GM12878 (cell line): ENCODE results near the gene DIPK2A. TPM values are rescaled to one million over a fixed set of nuclear protein-coding genes. Genes with fewer than 3 reads are reported as not detected.

Source experiments
- ATAC-seq: fragments of 200-7000 bp; cut with Tn5 transposase; 3 replicates; pipeline ENCODE4 v1.9.1; 2020; ENCODE audit warnings: mild to moderate bottlenecking, moderate library complexity
- BruUV-seq: library from RNA; stranded (reverse); fragments of 400-500 nt; replicated peaks from 2 replicates; lab custom pipeline; 2021; lab: Mats Ljungman, UMichigan
- CTCF ChIA-PET: fragments of 300-600 bp; sonication (Branson Sonifier 250); formaldehyde crosslinking; extraction: SDS; loops from one replicate; lab custom pipeline; 2021; ENCODE audit warnings: inconsistent platforms; lab: Yijun Ruan, JAX
- POLR2A ChIA-PET: fragments of 350-600 bp; formaldehyde crosslinking; extraction: SDS; loops from one replicate; lab custom pipeline; 2021; ENCODE audit warnings: inconsistent platforms; lab: Charles Lee
- RAD21 ChIA-PET: fragments of 300-600 bp; sonication (Branson Sonifier 250); formaldehyde crosslinking; loops from one replicate; lab custom pipeline; 2023; ENCODE audit warnings: antibody characterized with exemption; ENCODE audit not compliant: unreplicated experiment; lab: Charles Lee
- SMC1A ChIA-PET: fragments of 300-600 bp; sonication (Branson Sonifier 250); formaldehyde crosslinking; loops from one replicate; lab custom pipeline; 2023; ENCODE audit not compliant: unreplicated experiment, uncharacterized antibody; lab: Charles Lee
- DNase-seq: peaks from one replicate; pipeline ENCODE4 v3.0.0-alpha.2; 2011; ENCODE audit warnings: low read depth, low spot score
- FAIRE-seq: peaks from 3 replicates; lab custom pipeline; 2011; peaks lifted over from hg19 to GRCh38; lab: Jason Lieb, UNC
- H2AFZ ChIP-seq: 2 replicates; pipeline ENCODE4 v1.6.0; 2011; ENCODE audit warnings: low read depth, low read length, control low read depth; ENCODE audit not compliant: control insufficient read depth
- H3K27ac ChIP-seq: 2 replicates; pipeline ENCODE4 v1.5.1; 2011; ENCODE audit warnings: control low read depth; ENCODE audit not compliant: control insufficient read depth, insufficient read depth
- H3K27me3 ChIP-seq, 2 experiments: replicated peaks in 1 of 2; 2 replicates each; pipeline versions ENCODE4 v1.6.0 to v1.6.1; 2011; ENCODE audit warnings: low read length in 1 of 2; ENCODE audit not compliant: control insufficient read depth in 2 of 2, insufficient read depth in 2 of 2
- H3K36me3 ChIP-seq, 2 experiments: 2 replicates each; pipeline ENCODE4 v1.5.1; 2011; ENCODE audit warnings: low read length in 1 of 2; ENCODE audit not compliant: control insufficient read depth in 2 of 2, insufficient read depth in 2 of 2
- H3K4me1 ChIP-seq: 2 replicates; pipeline ENCODE4 v1.6.1; 2011; ENCODE audit warnings: mild to moderate bottlenecking, low read length, moderate library complexity, mixed read lengths; ENCODE audit not compliant: control insufficient read depth, insufficient read depth
- H3K4me2 ChIP-seq: 2 replicates; pipeline ENCODE4 v1.6.0; 2011; ENCODE audit warnings: control low read depth; ENCODE audit not compliant: control insufficient read depth, insufficient read depth
- H3K4me3 ChIP-seq: fragments of 200-600 bp; sonication (generic); 2 replicates; pipeline ENCODE4 v1.5.1; 2016
- H3K79me2 ChIP-seq: 2 replicates; pipeline ENCODE4 v1.6.0; 2011; ENCODE audit warnings: low read length; ENCODE audit not compliant: control insufficient read depth, insufficient read depth
- H3K9ac ChIP-seq: 2 replicates; pipeline ENCODE4 v1.8.0; 2011; ENCODE audit warnings: low read length, control low read depth, mixed read lengths; ENCODE audit not compliant: control insufficient read depth, insufficient read depth
- H3K9me3 ChIP-seq: replicated peaks from 3 replicates; pipeline ENCODE4 v1.5.1; 2011; ENCODE audit warnings: mild to moderate bottlenecking, low read length; ENCODE audit not compliant: control insufficient read depth, insufficient read depth
- H4K20me1 ChIP-seq: 2 replicates; pipeline ENCODE4 v1.6.0; 2011; ENCODE audit not compliant: control insufficient read depth, insufficient read depth
- ATF2 ChIP-seq: IDR thresholded peaks from 2 replicates; pipeline ENCODE4 v1.6.1; 2012; ENCODE audit warnings: low read length, inconsistent platforms
- BHLHE40 ChIP-seq, 2 experiments: fragments of 450-650 bp in 1 of 2; IDR thresholded peaks; 2 replicates each; pipeline ENCODE4 v1.6.1; 2011 to 2017; ENCODE audit warnings: low read depth in 2 of 2, borderline replicate concordance in 1 of 2, improper control_type of control experiment in 1 of 2, low read length in 1 of 2, mild to moderate bottlenecking in 1 of 2
- BRCA1 ChIP-seq: IDR thresholded peaks from 2 replicates; pipeline ENCODE4 v1.6.1; 2011; ENCODE audit warnings: low read depth, low read length, improper control_type of control experiment
- ETV6 ChIP-seq, 2 experiments: fragments of 450-650 bp in 1 of 2; IDR thresholded peaks in 1 of 2; conservative IDR thresholded peaks in 1 of 2; 2 replicates each; pipeline ENCODE4 v1.6.1; 2014; ENCODE audit warnings: antibody characterized with exemption in 1 of 2, borderline replicate concordance in 1 of 2, low read depth in 1 of 2, mild to moderate bottlenecking in 1 of 2, moderate library complexity in 1 of 2
- IKZF2 ChIP-seq, 2 experiments: fragments of 450-650 bp; IDR thresholded peaks; 2 replicates each; pipeline ENCODE4 v1.6.1; 2017; ENCODE audit warnings: mild to moderate bottlenecking in 2 of 2, moderate library complexity in 2 of 2
- NR2C1 ChIP-seq: fragments of 450-650 bp; IDR thresholded peaks from 2 replicates; pipeline ENCODE4 v1.6.1; 2017; ENCODE audit warnings: antibody characterized with exemption, mild to moderate bottlenecking, moderate library complexity
- RUNX3 ChIP-seq: IDR thresholded peaks from 2 replicates; pipeline ENCODE4 v1.6.1; 2012; ENCODE audit warnings: low read length, inconsistent platforms
- SIN3A ChIP-seq: IDR thresholded peaks from 2 replicates; pipeline ENCODE4 v1.6.1; 2012; ENCODE audit warnings: low read depth, low read length, improper control_type of control experiment
- SKIL ChIP-seq: fragments of 450-650 bp; IDR thresholded peaks from 2 replicates; pipeline ENCODE4 v1.6.1; 2017; ENCODE audit warnings: mild to moderate bottlenecking, low read depth, inconsistent platforms; ENCODE audit not compliant: poor library complexity, severe bottlenecking
- SPI1 ChIP-seq: IDR thresholded peaks from 2 replicates; pipeline ENCODE4 v1.6.1; 2011; ENCODE audit warnings: low read depth, mild to moderate bottlenecking, low read length, moderate library complexity, borderline replicate concordance; ENCODE audit not compliant: insufficient read depth
- USF1 ChIP-seq: IDR thresholded peaks from 2 replicates; pipeline ENCODE4 v1.6.1; 2011; ENCODE audit warnings: borderline replicate concordance, low read depth, mild to moderate bottlenecking, moderate library complexity, mixed read lengths, low read length; ENCODE audit not compliant: insufficient read depth; ENCODE audit errors: extremely low read length
- ZNF217 ChIP-seq: fragments of 450-650 bp; IDR thresholded peaks from 2 replicates; pipeline ENCODE4 v1.6.1; 2017; ENCODE audit warnings: antibody characterized with exemption, mild to moderate bottlenecking
- ZNF274 ChIP-seq: IDR thresholded peaks from one replicate; pipeline ENCODE4 v1.8.0; 2011; ENCODE audit not compliant: insufficient read length, insufficient read depth
- ZNF687 ChIP-seq: fragments of 450-650 bp; IDR thresholded peaks from 2 replicates; pipeline ENCODE4 v1.6.1; 2017; ENCODE audit warnings: mild to moderate bottlenecking, moderate library complexity
- WGBS: methylation state at CpG from one replicate; pipeline ENCODE4 v1.1.6; 2016; ENCODE audit warnings: low lambda C conversion rate; ENCODE audit not compliant: insufficient replicate concordance, insufficient coverage; ENCODE audit errors: missing lambda C conversion rate; 5-methylcytosine and 5-hydroxymethylcytosine counted together
- in situ Hi-C: fragments of 300-500 bp; cut with MboI; formaldehyde crosslinking; loops from 9 replicates; pipeline ENCODE4 v1.14.3; 2018; ENCODE audit warnings: mixed read lengths
- intact Hi-C: fragments of 100-400 bp; cut with micrococcal nuclease; formaldehyde crosslinking; loops from one replicate; pipeline ENCODE4 v1.14.2; 2022; ENCODE audit not compliant: unreplicated experiment
- polyA plus RNA-seq, 11 experiments: library from polyadenylated mRNA; depleted of rRNA in 4 of 11; unstranded in 6 of 11; stranded (reverse) in 5 of 11; fragments of >200 nt; fragmentation: Nextera tagmentation in 4 of 11; fragmentation: Illumina TruSeq in 1 of 11; extraction: Ambion mirVana in 4 of 11; extraction: Trizol in 1 of 11; gene quantifications; 1 replicate in 1 of 11; 2 replicates in 10 of 11; pipeline versions ENCODE4 v1.2.1 to v1.2.3, GENCODE V29; 2011 to 2016; ENCODE audit warnings: inconsistent platforms in 2 of 11, missing spikeins in 2 of 11, low read depth in 1 of 11
- total RNA-seq, 4 experiments: library from RNA; depleted of rRNA in 3 of 4; stranded (reverse); fragments of >200 nt in 3 of 4; fragmentation: Illumina TruSeq in 1 of 4; extraction: Trizol in 1 of 4; gene quantifications; 2 replicates each; pipeline versions ENCODE4 v1.2.1 to v1.2.3, GENCODE V29; 2013 to 2021

DIPK2A gene
- total and polyA plus RNA-seq, 10 of the 15 experiments (the other 5 are each of a cell fraction or from before 2014, with no cell fraction given): 4.6 to 36.4 (median 15.0) TPM

- no TSS peak for BruUV-seq
- Histone ChIP-seq H4K20me1 (no peaks in the 10 kb centered on the region), H3K27ac (no peak overlapping the region), H3K4me2 (no peak overlapping the region), H3K27me3 (no peaks in the 10 kb centered on the region), H3K4me3 (no peak overlapping the region), H2AFZ (no peak overlapping the region), H3K79me2 (no peaks in the 10 kb centered on the region), H3K4me1 (no peaks in the 10 kb centered on the region; the same call in 1 of the 2 replicates), H3K9me3 (no peaks in the 10 kb centered on the region; the same call in 2 of the 3 replicates), H3K36me3 (peaks cover 0 to 3% of the 10 kb centered on the region in 2 experiments; a peak in 1 of 4 replicates), H3K9ac (no peak overlapping the region)
- in situ Hi-C loops (no loop called here), intact Hi-C loops (no loop called here)
- ChIA-PET CTCF (no interaction called here), SMC1A (no interaction called here), RAD21 (no interaction called here), POLR2A (no interaction called here)
- DNase-seq (no peak), ATAC-seq (peak; percentile 65), FAIRE-seq (peak; percentile 66)
- 73% methylated on average over 6 of the region's 6 CpGs for WGBS
- no peak for TF ChIP-seq SIN3A
- no peak for TF ChIP-seq ZNF274
- no peak for TF ChIP-seq ATF2
- no peak for TF ChIP-seq BRCA1
- TF ChIP-seq RUNX3: peak; percentile 25; the same call in 1 of the 2 replicates
- peak in 1 of 2 experiments; percentile 21; a peak in 1 of 4 replicates for TF ChIP-seq ETV6 (conservative IDR thresholded peaks at IDR 0.05 in 1 of 2, IDR thresholded peaks at IDR 0.05 in 1 of 2; ENCODE audit: borderline replicate concordance in 1 of 2, low read depth in 1 of 2)
- no peak for TF ChIP-seq USF1
- TF ChIP-seq IKZF2 (IDR thresholded peaks at IDR 0.05): peak in 1 of 2 experiments; percentile 28; a peak in 2 of 4 replicates
- peak; percentile 42 to 63; a peak in 2 of 4 replicates for TF ChIP-seq BHLHE40 (IDR thresholded peaks at IDR 0.05; ENCODE audit: borderline replicate concordance in 1 of 2, low read depth in 2 of 2, low read length in 1 of 2)
- TF ChIP-seq ZNF217: no peak
- no peak for TF ChIP-seq ZNF687
- no peak for TF ChIP-seq NR2C1
- peak; percentile 84 for TF ChIP-seq SPI1
- no peak for TF ChIP-seq SKIL
Measured at GRCh38 chr3:143998266-143998665, 26.6 kb downstream of the DIPK2A start.
